HG03469 (cell line): ENCODE measurements around the gene CCNK.

Experiments
- ATAC-seq: cut with Tn5 transposase; IDR thresholded peaks from one replicate; pipeline ENCODE4 v1.9.1; 2021; ENCODE audit warnings: mild to moderate bottlenecking, moderate library complexity, moderate number of reproducible peaks; ENCODE audit not compliant: unreplicated experiment

CCNK gene

DNA sequence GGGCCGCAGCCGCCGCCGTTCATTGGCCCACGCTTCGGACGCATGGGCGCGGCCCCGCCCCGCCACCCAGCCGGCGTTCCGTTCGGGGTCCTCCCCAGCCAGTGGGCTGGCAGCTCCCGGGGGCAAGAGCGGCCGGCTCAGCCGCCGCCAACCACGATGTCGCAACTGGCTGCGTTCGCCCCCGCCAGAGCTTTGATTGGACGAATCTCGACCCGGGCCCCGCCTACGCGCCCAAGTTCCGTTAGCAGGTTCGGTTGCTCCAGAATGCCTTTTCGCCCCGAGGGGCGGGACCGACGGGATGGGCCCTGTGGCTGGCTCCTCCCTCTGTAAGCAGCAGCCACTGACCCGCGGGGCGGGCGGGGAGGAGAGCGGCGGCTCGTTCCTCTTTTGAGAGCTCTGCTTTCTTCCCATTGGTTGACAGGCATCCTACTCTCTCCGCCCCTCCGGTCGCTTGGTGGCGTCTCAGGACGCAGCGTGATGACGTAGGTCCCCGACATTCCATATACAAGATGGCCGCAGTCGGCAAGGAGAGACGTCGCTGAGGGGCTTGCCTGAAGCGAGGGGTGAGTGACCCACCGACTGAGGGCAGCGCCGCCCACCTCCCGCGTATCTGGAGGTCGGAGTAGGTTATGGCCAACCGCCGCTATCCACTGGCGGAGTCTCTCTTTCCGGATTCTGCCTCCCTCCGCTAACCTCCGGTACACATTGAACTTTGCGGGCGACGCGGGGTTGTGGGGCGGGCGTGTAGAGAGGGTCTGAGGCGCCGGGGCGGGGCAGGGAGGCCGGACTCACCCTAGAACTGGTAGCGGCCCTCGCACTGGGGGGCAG, at the start of gene CCNK:
CCNK (plus strand) TSS at position 493 of the 828 bp plus-strand sequence. CDS start 11,269 bp downstream, outside the sequence.
- ATAC-seq = peak; percentile 81

DNA sequence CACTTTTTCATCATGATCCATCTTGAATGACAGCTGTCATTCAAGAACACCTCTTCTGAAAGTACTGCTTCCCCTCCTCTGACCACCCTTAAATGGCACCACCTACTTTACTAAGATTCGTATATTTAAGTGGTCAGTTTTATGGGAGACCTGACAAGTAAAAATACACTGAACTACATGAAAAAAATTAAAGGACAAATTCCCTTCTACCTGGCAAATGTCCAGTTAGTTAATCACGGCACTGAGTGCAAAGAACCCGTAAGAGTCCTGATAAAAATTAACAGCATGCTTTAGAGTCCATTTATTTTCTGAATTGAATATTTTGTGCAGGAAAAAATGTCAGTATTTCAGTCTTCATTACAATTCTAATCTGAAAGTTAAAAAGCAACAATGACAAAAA, 49.2 kb upstream of the CCNK start:
- ATAC-seq = no peak

- ATAC-seq = no peak
These were observed 48.7 kb upstream of the CCNK start for GRCh38 chr14:99432485-99432884.

DNA sequence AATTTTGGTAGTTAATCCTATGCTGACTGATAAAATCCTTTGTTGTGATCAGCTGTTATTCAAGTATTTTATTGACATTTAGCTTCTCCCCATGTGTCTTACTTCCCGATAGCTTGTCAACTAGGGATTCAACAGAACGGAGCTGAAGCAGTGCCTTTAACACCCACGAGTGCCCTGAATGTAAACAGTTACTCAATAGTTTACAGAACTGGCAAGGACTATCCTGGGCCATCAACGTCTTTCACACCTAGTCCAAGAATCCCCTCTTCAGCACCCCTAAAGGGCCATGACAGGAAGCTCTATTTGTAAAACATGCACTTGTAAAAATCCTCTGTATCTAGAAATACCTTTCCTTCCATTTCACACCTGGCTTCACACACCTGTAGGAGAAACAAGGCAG, 45.9 kb upstream of the CCNK start:
- ATAC-seq = no peak

- ATAC-seq = no peak
These were observed 44.7 kb upstream of the CCNK start for GRCh38 chr14:99436247-99437180.

DNA sequence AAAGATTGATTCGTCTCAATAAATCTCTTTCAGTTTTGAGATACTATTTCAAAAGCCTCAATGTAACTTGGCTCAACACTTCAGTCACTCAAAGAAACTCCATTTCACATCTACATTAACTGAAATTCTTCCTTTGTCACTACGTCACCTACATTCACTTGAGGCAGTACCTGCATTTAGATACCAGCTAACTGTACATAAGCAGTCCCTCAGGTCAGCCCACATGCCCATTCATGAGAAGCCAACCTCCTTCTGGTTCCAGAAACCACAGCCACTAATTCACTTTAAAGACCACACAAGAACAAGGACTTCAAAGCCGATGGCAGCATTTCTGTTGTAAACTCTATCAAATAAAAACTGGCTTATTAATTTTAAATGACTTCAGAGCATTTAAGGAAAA, 43.5 kb upstream of the CCNK start:
- ATAC-seq = no peak

DNA sequence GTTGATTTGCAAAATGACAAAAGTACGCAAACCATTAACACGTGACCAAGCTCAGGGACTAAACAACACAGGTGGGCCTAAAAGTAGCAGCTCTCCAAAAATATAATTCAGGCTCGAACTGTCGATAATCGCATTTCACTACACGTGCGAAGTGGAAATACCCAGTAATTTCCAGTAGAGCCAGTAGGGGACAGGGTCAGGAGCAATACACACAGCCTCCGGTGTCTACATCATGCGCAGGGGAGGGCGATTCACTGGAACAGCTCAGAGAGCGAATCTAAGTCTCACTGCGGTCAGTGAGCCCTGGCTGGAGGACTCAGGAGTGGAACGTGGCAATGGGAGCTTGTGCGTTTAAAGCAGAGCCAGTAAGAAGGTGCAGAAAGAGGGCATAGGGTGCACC, 40.9 kb upstream of the CCNK start:
- ATAC-seq = no peak

DNA sequence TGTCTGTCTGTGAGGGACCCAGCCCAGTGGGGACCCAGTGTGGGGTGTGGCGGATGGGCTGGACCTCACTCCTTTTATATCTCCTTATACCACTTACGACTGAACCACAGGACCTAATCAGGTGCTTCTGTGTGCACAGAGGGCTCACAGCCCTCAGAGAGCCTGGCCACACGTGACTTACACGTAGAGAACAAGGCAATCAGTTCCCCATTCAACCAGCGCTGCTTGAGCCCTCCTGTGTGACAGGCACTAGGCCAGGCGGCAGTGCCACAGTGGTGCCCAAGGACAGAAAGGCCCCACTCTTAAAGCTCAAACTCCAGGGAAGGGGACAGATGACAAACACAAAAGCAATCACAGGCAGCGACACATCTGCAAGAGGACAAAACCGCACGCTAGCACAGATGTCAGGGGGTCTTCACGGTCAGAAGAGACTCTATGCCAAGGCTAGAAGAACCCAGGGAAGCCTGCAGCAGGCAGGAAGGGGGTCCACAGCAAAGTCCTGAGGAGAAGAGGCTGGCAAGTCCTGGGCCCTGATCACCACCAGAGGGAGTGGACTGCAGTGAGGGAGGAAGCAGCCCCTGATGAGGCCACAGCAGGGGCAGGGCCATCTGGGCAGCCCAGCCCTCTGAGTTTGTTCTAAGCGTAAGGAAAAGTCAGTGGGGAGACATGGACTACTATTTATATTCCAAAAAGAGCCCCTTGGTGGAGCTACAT, 39.9 kb upstream of the CCNK start:
- no peak for ATAC-seq

DNA sequence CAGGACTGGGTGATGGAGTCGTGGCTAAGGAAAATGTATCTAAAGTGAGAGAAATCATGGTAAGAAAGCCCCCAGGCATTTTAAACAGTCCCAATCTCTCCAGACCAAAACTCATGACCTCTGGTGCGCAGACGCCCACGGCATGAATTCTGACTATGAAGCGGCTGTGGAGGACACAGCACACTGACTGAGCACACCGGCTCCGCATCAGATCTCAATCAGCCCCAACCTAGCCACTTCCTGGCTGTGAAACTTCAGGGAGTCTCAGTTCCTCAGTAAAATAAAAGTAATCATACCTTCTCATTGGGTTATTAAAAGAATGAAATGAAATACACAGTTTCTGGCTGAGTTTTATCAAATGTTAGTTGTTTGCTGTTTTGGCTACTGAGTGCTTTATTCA, 39.3 kb upstream of the CCNK start:
- no peak for ATAC-seq

DNA sequence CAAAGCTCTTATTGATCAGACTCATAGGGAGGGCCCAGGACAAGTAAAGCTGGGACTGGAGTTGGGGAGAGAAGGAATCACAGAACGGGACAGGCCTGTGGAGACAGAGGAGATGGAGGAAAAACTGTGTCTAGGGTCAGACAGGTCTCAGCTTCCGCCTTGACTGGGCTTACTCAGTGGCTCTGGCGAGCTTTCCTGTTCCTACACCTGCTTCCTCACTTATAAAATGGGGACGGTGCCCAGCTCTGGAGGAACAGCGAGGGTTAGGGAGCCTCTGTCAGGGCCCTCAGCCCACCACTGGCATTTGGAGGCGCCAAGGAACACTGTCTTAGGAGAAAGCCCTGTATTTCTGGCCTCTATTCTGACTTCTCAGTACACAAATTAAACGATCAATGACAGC, 35.3 kb upstream of the CCNK start:
- no peak for ATAC-seq

GRCh38 chr14:99447739-99448138, 33.5 kb upstream of the CCNK start:
- no peak for ATAC-seq

- ATAC-seq = no peak
These were observed 30.9 kb upstream of the CCNK start for GRCh38 chr14:99450266-99450665.

GRCh38 chr14:99451234-99451633, 30.0 kb upstream of the CCNK start:
- no peak for ATAC-seq

GRCh38 chr14:99452968-99453367, 28.2 kb upstream of the CCNK start:
- ATAC-seq = no peak

DNA sequence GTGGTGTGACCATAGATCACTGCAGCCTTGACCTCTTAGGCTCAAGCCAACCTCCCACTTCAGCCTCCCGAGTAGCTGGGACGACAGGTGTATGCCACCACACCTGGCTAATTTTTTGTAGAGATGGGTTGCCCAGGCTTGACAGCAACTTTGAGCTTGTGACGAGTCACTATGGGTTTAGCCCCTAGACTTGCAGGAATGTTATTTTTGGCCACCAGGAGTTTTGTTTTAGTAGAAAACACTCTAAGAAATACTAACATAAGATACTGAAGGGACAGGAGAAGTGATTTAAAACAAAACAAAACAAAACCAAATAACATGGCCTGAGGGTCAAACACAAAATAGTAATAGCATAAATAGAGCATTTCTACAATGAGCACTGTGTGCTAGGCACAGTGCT, 27.0 kb upstream of the CCNK start:
- ATAC-seq = no peak

DNA sequence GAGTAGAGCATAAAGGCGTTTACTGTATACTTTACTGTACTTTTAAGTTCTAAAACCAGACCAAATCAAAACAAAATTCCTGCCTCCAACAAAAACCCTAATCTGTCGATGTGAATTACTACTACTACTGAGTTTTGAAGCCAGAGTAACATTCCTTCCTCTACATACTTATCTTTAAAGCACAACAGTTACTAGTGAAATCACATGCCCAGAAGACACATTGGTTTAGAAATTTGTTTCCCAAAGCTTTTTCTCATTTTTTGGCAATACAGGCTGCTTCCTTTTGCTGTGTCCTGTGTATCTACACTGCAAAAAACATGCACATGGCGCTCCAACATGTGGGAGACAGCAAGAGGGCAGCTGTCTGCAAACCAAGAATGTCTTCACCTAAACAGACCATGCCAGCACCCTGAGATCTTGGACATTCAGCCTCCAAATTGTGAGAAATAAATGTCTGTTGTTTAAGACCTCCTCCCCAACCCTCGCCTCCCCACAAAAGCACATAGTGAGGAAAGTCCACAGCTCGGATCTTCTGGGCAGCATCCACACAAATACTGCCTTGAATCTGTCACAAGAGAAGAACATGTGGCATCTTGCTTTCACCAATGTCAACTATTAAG, 21.6 kb upstream of the CCNK start:
- ATAC-seq = no peak

DNA sequence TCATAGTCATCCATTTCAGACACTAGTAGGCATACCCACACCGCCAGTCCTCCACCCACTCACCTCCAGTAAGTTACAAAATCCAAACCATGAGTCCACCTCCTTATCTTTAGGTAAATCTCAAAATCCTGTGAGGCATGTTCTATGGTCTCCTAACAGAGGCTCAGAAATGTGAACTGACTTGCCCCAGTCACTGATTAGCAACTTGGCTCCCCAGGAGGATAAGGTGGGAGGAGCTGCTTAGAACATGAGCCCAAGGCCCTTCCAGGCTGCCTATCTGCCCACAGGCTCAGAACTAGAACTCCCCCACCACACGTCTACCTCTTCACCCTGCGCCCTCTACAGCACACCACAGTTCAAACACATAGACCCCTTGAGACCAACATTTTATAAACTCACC, 20.4 kb upstream of the CCNK start:
- ATAC-seq = no peak

DNA sequence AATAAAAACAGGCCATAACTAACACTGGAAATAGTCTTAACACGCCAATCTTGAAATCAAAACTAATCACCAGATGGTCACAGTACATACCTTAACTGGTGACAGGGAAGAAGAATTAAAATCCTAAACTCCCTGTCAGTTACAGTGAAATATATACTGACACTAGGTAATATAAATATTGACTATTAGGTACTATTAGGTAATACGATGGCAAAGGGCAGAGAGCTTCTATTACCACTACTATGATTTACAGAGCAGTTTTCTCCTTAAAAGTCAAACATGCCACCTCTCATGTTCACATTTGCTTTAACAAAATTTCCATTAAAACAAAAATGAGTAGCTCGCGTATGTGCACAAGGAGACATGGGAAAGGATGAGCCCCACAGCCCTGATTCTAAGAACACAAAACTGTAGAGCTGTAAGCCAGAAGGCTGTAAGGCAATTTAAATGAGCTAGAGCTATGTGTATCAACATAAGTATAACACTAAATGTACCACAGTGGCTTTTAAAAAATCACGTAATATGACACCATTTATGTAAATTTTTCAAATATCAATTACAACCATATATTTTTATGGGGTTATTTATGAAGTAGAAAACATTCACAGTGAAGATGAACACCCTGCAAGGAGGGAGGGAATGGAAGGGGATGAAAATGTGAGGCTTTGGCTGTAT, 19.7 kb upstream of the CCNK start:
- ATAC-seq = no peak

DNA sequence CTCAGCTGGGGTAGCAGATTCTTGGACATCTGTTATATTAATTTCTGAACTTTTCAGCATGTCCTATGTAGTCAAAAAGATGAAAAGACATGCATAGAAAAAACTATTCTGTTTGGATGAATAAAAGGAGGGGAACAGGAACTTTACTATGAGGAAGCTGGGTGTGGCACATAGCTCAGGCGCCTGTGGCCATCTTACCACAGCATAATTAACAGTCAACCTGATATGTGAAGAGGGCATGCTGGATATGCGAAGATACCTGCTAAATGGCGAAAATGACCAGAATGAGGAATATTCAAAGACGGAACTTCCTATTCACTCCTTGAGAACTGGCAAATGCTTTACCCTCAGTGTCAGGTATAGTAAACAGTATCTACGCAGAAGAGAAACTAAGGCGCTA, 19.0 kb upstream of the CCNK start:
- ATAC-seq = no peak

DNA sequence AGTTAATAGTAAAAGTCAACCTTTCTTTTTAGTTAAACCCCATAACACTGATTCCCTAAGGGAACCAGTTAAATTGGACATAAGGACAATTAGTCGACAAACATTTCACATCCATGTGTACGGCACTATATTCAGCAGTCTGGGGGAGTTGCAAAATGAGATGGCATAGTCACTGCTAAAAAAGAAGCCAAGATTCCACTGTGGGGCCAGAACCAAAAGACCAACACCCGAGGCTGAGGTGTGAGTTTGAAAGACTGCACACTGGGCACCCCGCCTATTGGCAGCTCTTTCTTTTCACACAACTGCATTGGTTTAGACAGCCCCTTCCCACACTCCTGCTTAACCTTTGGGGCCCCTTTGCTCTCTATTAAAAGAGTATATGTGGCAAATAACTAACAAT, 17.2 kb upstream of the CCNK start:
- no peak for ATAC-seq
